Endothelial cell of coronary artery (primary cell): ENCODE results near the gene EFNA1. TPM values are rescaled to one million over a fixed set of nuclear protein-coding genes. Genes with fewer than 3 reads are reported as not detected.

Source experiments
- total RNA-seq: library from RNA; depleted of rRNA; stranded (reverse); fragments of >200 nt; gene quantifications from 2 replicates; pipeline ENCODE4 v1.2.3, GENCODE V29; 2014

Gene EFNA1, protein sequence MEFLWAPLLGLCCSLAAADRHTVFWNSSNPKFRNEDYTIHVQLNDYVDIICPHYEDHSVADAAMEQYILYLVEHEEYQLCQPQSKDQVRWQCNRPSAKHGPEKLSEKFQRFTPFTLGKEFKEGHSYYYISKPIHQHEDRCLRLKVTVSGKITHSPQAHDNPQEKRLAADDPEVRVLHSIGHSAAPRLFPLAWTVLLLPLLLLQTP
- 62.8 and 82.9 TPM in 2 replicates for total RNA-seq

DNA sequence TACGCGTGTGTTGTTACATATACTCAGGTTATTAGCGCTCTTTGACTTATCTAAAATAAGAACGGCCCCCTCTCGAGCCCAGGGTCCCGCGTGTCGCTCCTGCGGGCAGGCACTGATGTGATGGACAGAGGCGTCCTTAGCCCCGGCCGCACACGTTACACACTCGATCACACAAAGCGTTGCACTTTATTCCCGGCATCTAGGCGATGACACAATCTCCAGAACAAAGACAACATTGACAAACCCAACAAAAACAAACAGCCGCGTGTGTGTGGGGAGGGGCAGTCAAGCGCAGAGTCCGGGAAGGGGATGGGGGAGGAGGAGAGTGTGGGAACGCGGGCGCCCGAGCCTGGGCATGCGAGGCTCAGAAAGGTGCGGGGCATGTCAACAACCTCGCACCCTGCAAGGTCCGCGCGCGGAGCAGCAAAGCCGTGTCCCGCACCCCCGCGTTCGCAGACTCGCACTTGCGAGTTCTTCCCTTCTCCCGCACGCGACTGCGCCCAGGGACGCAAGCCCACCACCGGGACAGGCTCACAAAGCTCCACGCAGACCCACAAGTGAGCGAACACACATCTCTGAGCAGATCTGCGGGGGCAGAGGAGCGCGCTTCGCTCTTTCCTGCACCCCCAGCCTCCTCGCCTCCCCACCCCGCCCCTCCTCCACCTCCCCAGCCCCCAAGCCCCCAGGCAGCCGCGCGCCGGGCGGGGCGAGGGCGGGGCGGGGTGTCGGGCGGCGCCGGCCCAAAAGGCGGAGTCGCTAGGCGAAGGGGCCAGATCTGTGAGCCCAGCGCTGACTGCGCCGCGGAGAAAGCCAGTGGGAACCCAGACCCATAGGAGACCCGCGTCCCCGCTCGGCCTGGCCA lies at the start of gene EFNA1:
EFNA1 (plus strand) TSS at position 772 of the 862 bp plus-strand sequence. CDS start 102 bp downstream, outside the sequence.

DNA sequence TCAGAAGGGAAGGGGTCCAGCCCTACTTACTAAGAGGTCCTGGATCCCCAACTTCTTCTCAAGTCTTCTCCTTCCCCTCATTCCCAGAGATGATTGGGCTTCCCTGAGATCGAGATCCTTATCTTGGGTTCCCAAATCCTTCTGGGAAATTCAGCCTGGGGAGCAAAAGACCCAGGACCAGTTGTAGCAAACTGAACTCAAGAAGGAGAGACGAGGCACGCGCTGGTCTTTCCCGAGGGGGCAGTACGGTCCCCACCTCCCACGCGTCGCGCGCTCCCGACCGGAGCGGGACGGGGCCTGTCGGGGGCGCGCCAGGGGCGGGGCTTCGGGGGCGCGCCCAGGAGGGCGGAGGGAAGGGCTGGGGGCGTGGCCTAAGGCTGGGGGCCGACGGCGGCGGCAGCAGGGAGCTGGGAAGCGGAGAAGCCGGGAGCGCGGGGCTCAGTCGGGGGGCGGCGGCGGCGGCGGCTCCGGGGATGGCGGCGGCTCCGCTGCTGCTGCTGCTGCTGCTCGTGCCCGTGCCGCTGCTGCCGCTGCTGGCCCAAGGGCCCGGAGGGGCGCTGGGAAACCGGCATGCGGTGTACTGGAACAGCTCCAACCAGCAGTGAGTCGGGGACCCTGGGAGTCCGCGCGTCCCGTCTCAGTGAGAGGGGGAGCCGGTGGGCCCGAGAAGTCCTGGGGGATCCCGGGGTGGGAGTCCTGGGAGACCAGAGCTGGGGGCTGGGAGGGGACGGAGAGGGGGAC lies 49.0 kb upstream of the EFNA1 start, which contains the start of gene EFNA3:
EFNA3 (plus strand) TSS at position 369 of the 741 bp plus-strand sequence; CDS start at position 474, 105 bp downstream.

DNA sequence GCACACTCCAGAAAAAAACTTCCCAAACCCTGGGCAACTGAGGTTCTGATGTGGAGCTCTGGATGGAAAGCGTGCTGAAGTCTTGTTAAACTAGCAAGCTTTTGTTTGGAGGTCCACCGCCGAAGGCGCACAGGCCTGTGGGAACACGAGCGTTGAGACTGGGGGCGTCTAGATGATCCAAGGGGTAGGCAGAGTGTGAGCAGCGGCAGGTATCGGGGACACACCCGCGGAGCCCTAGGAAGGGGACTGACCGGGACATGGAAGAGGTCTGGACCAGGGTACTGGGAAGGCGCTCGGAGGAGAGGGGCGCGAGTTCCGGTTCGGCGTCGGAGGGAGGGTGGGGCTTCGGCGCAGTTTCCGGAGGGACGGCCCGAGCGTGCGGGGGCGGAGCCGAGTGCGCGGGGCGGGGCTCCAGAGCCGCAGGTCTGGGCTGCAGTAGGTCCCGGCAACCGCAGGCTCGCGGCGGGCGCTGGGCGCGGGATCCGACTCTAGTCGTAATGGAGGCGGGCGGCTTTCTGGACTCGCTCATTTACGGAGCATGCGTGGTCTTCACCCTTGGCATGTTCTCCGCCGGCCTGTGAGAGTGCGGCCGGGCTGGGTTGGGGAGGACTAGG lies 7.8 kb downstream of the EFNA1 start, which contains the start of gene SLC50A1:
SLC50A1 (plus strand) TSS at position 438 of the 614 bp plus-strand sequence; CDS start at position 498, 60 bp downstream.

DNA sequence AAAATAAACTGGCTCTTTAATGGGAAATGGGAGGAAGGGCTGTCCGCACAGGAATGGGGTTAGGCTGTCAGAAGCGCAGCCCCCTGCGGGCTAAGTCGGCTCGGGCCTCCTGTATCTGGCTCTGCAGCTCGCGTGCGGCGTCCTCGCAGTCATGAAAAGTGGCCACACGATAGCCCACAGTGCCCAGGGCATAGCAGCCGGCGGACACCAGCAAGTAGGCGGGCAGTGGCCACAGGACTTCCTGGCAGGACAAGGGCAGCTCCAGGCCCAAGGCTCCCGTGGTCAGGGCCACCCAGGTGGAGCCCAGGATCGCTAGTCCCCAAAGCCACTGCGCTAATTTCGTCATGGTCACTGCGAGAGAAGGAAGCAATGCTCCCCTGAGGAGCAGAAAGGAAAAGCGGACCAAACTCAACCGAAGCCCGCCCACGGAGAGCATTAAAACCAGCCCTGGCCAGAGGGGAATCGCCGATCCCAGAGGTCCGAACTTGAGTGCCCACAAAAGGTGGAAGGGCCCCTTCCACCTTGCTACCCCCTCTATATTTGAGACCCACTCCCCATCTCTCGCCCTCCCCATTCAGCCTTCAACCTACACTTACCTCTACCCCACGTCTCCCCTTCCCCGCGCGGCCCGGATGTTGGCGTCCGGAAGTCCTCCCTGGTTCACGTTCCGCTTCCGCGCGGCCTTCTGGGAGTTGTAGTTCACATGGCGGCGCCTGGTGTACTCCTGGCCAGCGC lies 12.4 kb downstream of the EFNA1 start, which contains the start of gene DPM3:
DPM3 (minus strand) TSS at position 637 of the 735 bp plus-strand sequence; CDS start at position 346, 291 bp downstream.

DNA sequence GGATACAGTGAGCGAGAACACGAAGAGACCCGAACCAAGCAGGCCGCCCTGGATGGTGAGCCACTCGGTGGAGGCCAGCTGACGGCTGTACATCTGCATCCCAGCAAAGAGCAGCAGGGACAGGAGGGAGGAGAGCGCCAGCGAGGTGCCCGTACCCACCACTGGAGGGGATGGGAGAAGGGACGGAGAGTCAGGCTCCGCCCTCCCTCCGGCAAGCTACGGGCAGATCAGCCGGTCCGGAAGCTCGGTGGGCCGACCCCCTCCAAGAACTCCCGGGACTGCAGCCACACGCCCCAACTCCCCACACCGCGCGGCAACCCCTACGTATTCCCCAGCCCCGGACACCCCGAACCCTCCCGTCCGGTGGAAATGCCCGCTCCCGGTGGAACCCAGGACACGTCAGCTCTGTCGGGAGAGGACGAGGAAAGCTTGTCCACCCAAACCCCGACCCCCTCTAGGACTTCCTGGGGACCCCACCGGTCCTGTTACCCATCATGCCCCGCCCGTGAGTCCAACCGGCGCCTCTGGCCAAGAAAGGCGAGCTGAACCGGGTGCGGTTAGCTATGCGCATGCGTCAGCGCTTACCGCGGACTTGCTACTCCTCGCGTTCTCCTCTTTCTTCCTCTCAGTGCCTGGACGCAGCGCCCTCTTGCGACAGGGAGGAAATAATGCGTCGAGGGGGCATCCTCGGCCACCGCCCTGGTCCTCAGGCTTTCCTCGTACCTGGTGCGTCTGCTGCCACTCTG lies 45.2 kb downstream of the EFNA1 start, which contains the start of gene KRTCAP2:
KRTCAP2 (minus strand) TSS at position 573 of the 746 bp plus-strand sequence; CDS start at position 493, 80 bp downstream.

DNA sequence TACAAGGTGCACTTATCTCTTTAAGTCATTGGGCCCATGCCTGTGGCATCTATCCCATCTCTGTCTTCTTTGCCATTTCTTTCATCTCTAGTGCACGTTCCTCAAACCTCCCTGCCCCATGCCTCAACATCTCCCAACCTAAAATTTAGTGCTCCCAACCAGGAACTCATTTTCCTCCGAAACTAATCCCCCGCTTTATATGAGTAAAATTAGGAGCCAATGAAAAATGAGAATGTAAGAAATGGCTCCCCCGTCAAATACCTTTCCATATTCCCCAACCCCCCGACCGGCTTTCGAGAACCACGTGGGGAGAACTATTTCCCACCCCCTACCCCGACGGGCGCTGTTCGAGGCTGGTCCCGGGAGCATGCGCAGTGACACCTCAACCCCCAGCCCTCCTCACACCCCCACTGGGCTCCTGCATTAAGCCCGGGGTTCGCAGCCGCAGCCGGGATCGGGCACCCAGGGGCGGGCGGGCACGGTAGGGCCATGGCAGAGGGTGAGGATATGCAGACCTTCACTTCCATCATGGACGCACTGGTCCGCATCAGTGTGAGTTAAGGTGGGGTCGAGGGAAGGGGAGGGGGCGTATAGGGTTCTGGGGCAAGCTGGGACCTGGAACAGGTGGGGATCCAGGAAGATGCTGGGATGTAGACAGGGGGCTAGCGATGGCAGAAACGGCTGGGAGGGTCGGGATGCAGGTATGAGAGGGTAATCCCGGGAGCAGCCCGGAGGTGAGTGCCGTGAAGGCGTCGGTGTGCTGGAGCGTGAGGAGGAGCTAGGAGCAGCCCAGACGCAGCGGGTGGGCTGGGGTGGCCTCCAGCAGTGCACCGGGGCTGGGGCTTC lies 46.0 kb downstream of the EFNA1 start, which contains the start of gene TRIM46:
TRIM46 (plus strand) TSS at position 372 of the 846 bp plus-strand sequence; CDS start at position 490, 118 bp downstream.

Other genes starting within 250 kb of the EFNA1 start
- gene PMVK, start 191.2 kb upstream of the EFNA1 start, total RNA-seq: 8.8 and 13.7 TPM in 2 replicates
- gene PBXIP1, start 171.8 kb upstream of the EFNA1 start, total RNA-seq: 90.7 and 96.4 TPM in 2 replicates
- 4.9 and 5.0 TPM in 2 replicates for gene PYGO2, start 166.1 kb upstream of the EFNA1 start, total RNA-seq
- 144 and 203 TPM in 2 replicates for gene SHC1, start 157.1 kb upstream of the EFNA1 start, total RNA-seq
- gene CKS1B, start 153.2 kb upstream of the EFNA1 start, total RNA-seq: 49.8 and 80.9 TPM in 2 replicates
- gene FLAD1, start 144.5 kb upstream of the EFNA1 start, total RNA-seq: 23.7 and 28.6 TPM in 2 replicates
- gene LENEP, start 134.3 kb upstream of the EFNA1 start, total RNA-seq: 0.18 TPM in 1 of 2 replicates, not detected in the other
- gene ZBTB7B, start 125.1 kb upstream of the EFNA1 start, total RNA-seq: 10.1 and 15.6 TPM in 2 replicates
- gene DCST2, start 94.1 kb upstream of the EFNA1 start, total RNA-seq: 0.09 TPM in 1 of 2 replicates, not detected in the other
- not detected in 2 replicates for gene DCST1, start 94.1 kb upstream of the EFNA1 start, total RNA-seq
- 279 and 339 TPM in 2 replicates for gene ADAM15, start 76.6 kb upstream of the EFNA1 start, total RNA-seq
- 8.7 and 11.3 TPM in 2 replicates for gene EFNA4, start 64.1 kb upstream of the EFNA1 start, total RNA-seq
- gene EFNA3, start 49.0 kb upstream of the EFNA1 start, total RNA-seq: 1.0 and 1.6 TPM in 2 replicates
- 20.9 and 25.9 TPM in 2 replicates for gene SLC50A1, start 8.0 kb downstream of the EFNA1 start, total RNA-seq
- gene DPM3, start 12.7 kb downstream of the EFNA1 start, total RNA-seq: 29.1 and 35.1 TPM in 2 replicates
- 96.6 and 105 TPM in 2 replicates for gene KRTCAP2, start 45.4 kb downstream of the EFNA1 start, total RNA-seq
- 4.9 and 5.9 TPM in 2 replicates for gene TRIM46, start 46.0 kb downstream of the EFNA1 start, total RNA-seq
- 12.9 and 13.5 TPM in 2 replicates for gene THBS3, start 80.0 kb downstream of the EFNA1 start, total RNA-seq
- 37.1 and 45.6 TPM in 2 replicates for gene MTX1, start 80.8 kb downstream of the EFNA1 start, total RNA-seq
- 2.8 and 5.6 TPM in 2 replicates for gene ENTREP3, start 127.6 kb downstream of the EFNA1 start, total RNA-seq
- gene SCAMP3, start 134.5 kb downstream of the EFNA1 start, total RNA-seq: 24.5 and 26.4 TPM in 2 replicates
- gene CLK2, start 145.6 kb downstream of the EFNA1 start, total RNA-seq: 20.2 and 29.8 TPM in 2 replicates
- gene HCN3, start 149.6 kb downstream of the EFNA1 start, total RNA-seq: 0.56 and 0.90 TPM in 2 replicates
- under 0.01 TPM in 1 of 2 replicates, not detected in the other for gene PKLR, start 173.6 kb downstream of the EFNA1 start, total RNA-seq
- 151 and 294 TPM in 2 replicates for gene FDPS, start 181.0 kb downstream of the EFNA1 start, total RNA-seq
- gene RUSC1, start 193.0 kb downstream of the EFNA1 start, total RNA-seq: 8.5 and 10.1 TPM in 2 replicates